IMR-90 (cell line): Measurements from ENCODE around the gene CFHR1. TPM values are rescaled to one million over a fixed set of nuclear protein-coding genes. Genes with fewer than 3 reads are reported as not detected.

Experiments
- ATAC-seq: fragments of 200-7000 bp; cut with Tn5 transposase; 2 replicates; pipeline ENCODE4 v1.9.1; 2020; ENCODE audit warnings: low read depth, mild to moderate bottlenecking, moderate library complexity
- BruUV-seq: library from RNA; stranded (reverse); fragments of 400-500 nt; replicated peaks from 2 replicates; lab custom pipeline; 2021; lab: Mats Ljungman, UMichigan
- CTCF ChIA-PET: fragments of 300-600 bp; formaldehyde crosslinking; extraction: SDS; loops from one replicate; lab custom pipeline; 2021; ENCODE audit warnings: antibody characterized with exemption; lab: Yijun Ruan, JAX
- POLR2A ChIA-PET: fragments of 300-600 bp; sonication (Branson Sonifier 250); formaldehyde crosslinking; loops from one replicate; lab custom pipeline; 2022; ENCODE audit warnings: antibody characterized with exemption; ENCODE audit not compliant: unreplicated experiment; lab: Charles Lee
- DNase-seq: peaks from one replicate; pipeline ENCODE4 v3.0.0; 2013
- H2AFZ ChIP-seq: replicated peaks from 2 replicates; pipeline ENCODE3; 2013; ENCODE audit warnings: low read length, mild to moderate bottlenecking; ENCODE audit not compliant: poor library complexity
- H2AK5ac ChIP-seq: 2 replicates; pipeline ENCODE4 v1.6.1; 2013; ENCODE audit warnings: low read depth, low read length, inconsistent platforms
- H2AK9ac ChIP-seq: replicated peaks from 2 replicates; pipeline ENCODE3; 2013; ENCODE audit warnings: mild to moderate bottlenecking, low read depth, low read length, moderate library complexity; ENCODE audit not compliant: poor library complexity
- H2BK120ac ChIP-seq: 2 replicates; pipeline ENCODE4 v1.6.1; 2013; ENCODE audit warnings: low read depth, low read length, inconsistent platforms
- H2BK15ac ChIP-seq: 3 replicates; pipeline ENCODE4 v1.6.1; 2013; ENCODE audit warnings: low read depth, low read length, inconsistent platforms
- H2BK20ac ChIP-seq: 2 replicates; pipeline ENCODE4 v1.6.1; 2013; ENCODE audit warnings: low read depth, mild to moderate bottlenecking, inconsistent platforms, low read length, moderate library complexity
- H2BK5ac ChIP-seq: 2 replicates; pipeline ENCODE4 v1.6.1; 2013; ENCODE audit warnings: mild to moderate bottlenecking, low read depth, low read length, inconsistent platforms; ENCODE audit not compliant: poor library complexity, severe bottlenecking
- H3K14ac ChIP-seq: replicated peaks from 2 replicates; pipeline ENCODE4 v1.6.1; 2013; ENCODE audit warnings: low read depth, low read length, inconsistent platforms
- H3K18ac ChIP-seq: 2 replicates; pipeline ENCODE4 v1.6.1; 2013; ENCODE audit warnings: low read depth, low read length, control low read depth
- H3K23ac ChIP-seq: 2 replicates; pipeline ENCODE4 v1.6.1; 2013; ENCODE audit warnings: low read depth, low read length, inconsistent platforms
- H3K27ac ChIP-seq: 2 replicates; pipeline ENCODE4 v1.5.1; 2013; ENCODE audit warnings: mild to moderate bottlenecking, control low read depth, low read length; ENCODE audit not compliant: insufficient read depth
- H3K27me3 ChIP-seq: 2 replicates; pipeline ENCODE4 v1.6.1; 2013; ENCODE audit warnings: low read length; ENCODE audit not compliant: control insufficient read depth, insufficient read depth
- H3K36me3 ChIP-seq: 2 replicates; pipeline ENCODE4 v1.6.1; 2013; ENCODE audit warnings: low read length, mixed read lengths; ENCODE audit not compliant: control insufficient read depth, insufficient read depth
- H3K4ac ChIP-seq: 2 replicates; pipeline ENCODE4 v1.6.1; 2013; ENCODE audit warnings: low read depth, low read length, inconsistent platforms
- H3K4me1 ChIP-seq: 2 replicates; pipeline ENCODE4 v1.6.1; 2013; ENCODE audit warnings: low read length, mixed read lengths; ENCODE audit not compliant: control insufficient read depth, insufficient read depth
- H3K4me2 ChIP-seq: 2 replicates; pipeline ENCODE4 v1.6.1; 2013; ENCODE audit warnings: low read depth, mild to moderate bottlenecking, control low read depth, low read length, moderate library complexity
- H3K4me3 ChIP-seq: 2 replicates; pipeline ENCODE4 v1.5.1; 2013; ENCODE audit warnings: low read depth, mild to moderate bottlenecking, control low read depth, low read length, moderate library complexity; ENCODE audit not compliant: insufficient read depth
- H3K56ac ChIP-seq: 2 replicates; pipeline ENCODE4 v1.6.1; 2013; ENCODE audit warnings: low read length, inconsistent platforms; ENCODE audit not compliant: insufficient read depth; ENCODE audit errors: extremely low read depth
- H3K79me1 ChIP-seq, 2 experiments: 2 replicates each; pipeline ENCODE4 v1.6.1; 2013; ENCODE audit warnings: low read length in 2 of 2, inconsistent platforms in 1 of 2, low read depth in 1 of 2
- H3K9ac ChIP-seq: 2 replicates; pipeline ENCODE4 v1.6.1; 2013; ENCODE audit warnings: low read depth, low read length, control low read depth
- H3K9me1 ChIP-seq: 2 replicates; pipeline ENCODE4 v1.6.1; 2013; ENCODE audit warnings: low read length, inconsistent platforms; ENCODE audit not compliant: insufficient read depth
- H3K9me3 ChIP-seq: 2 replicates; pipeline ENCODE4 v1.6.1; 2013; ENCODE audit warnings: low read length; ENCODE audit not compliant: control insufficient read depth, insufficient read depth
- H4K20me1 ChIP-seq: 2 replicates; pipeline ENCODE4 v1.6.1; 2013; ENCODE audit warnings: low read length, inconsistent platforms; ENCODE audit not compliant: insufficient read depth
- H4K5ac ChIP-seq: 2 replicates; pipeline ENCODE4 v1.6.1; 2013; ENCODE audit warnings: mild to moderate bottlenecking, low read depth, low read length, control low read depth
- H4K8ac ChIP-seq, 2 experiments: 2 replicates each; pipeline ENCODE4 v1.6.1; 2013; ENCODE audit warnings: low read depth in 2 of 2, low read length in 2 of 2, control low read depth in 1 of 2, inconsistent platforms in 1 of 2
- H4K91ac ChIP-seq: 2 replicates; pipeline ENCODE4 v1.6.1; 2013; ENCODE audit warnings: low read depth, low read length, inconsistent platforms; ENCODE audit not compliant: insufficient read depth
- CEBPB ChIP-seq: IDR thresholded peaks from 2 replicates; pipeline ENCODE4 v1.6.1; 2012; ENCODE audit warnings: low read depth, low read length, improper control_type of control experiment
- CHD1 ChIP-seq: IDR thresholded peaks from 2 replicates; pipeline ENCODE4 v1.6.1; 2012; ENCODE audit warnings: low read depth, low read length, improper control_type of control experiment
- MAFK ChIP-seq: IDR thresholded peaks from 2 replicates; pipeline ENCODE4 v1.6.1; 2012; ENCODE audit warnings: low read depth, low read length, improper control_type of control experiment
- MXI1 ChIP-seq: IDR thresholded peaks from 2 replicates; pipeline ENCODE4 v1.6.1; 2012; ENCODE audit warnings: low read depth, mild to moderate bottlenecking, low read length, moderate library complexity, borderline replicate concordance
- RCOR1 ChIP-seq: IDR thresholded peaks from 2 replicates; pipeline ENCODE4 v1.6.1; 2012; ENCODE audit warnings: mild to moderate bottlenecking, low read length, improper control_type of control experiment; ENCODE audit not compliant: insufficient replicate concordance
- WGBS, 2 experiments: methylation state at CpG; one replicate each; pipeline versions ENCODE4 v1.1.5 to v1.1.7; 2013; ENCODE audit warnings: missing lambda C conversion rate in 2 of 2; ENCODE audit not compliant: insufficient read length in 1 of 2; ENCODE audit errors: extremely low coverage in 2 of 2; 5-methylcytosine and 5-hydroxymethylcytosine counted together
- dilution Hi-C: fragments of 300-500 bp; cut with HindIII; formaldehyde crosslinking; loops from one replicate; pipeline ENCODE4 v1.14.3; 2018; ENCODE audit warnings: low sequenced_read_pairs; ENCODE audit not compliant: unreplicated experiment
- in situ Hi-C: fragments of 300-500 bp; cut with MboI; formaldehyde crosslinking; loops from 3 replicates; pipeline ENCODE4 v1.14.3; 2019; ENCODE audit warnings: low sequenced_read_pairs, inconsistent platforms, mixed read lengths
- intact Hi-C: fragments of 100-400 bp; cut with micrococcal nuclease; formaldehyde crosslinking; loops from 2 replicates; pipeline ENCODE4 v1.10.0; 2022
- polyA plus RNA-seq, 3 experiments: library from polyadenylated mRNA; depleted of rRNA; stranded (reverse); fragments of >200 nt; gene quantifications; 2 replicates each; pipeline ENCODE4 v1.2.3, GENCODE V29; 2012; ENCODE audit warnings: low replicate concordance in 1 of 3
- total RNA-seq: library from RNA; depleted of rRNA; stranded (reverse); fragments of >200 nt; gene quantifications from 2 replicates; pipeline ENCODE4 v1.2.3, GENCODE V29; 2012

The CFHR1 gene
- total and polyA plus RNA-seq, 2 of the 4 experiments (the other 2 are of a cell fraction) = not detected

- TF ChIP-seq MAFK (no peak), CHD1 (no peak), RCOR1 (no peak), MXI1 (no peak), CEBPB (no peak)
Observed at GRCh38 chr1:196858811-196859210, 39.3 kb downstream of the CFHR1 start.

More at GRCh38 chr1:196858811-196859210, 39.3 kb downstream of the CFHR1 start:
- Histone ChIP-seq H2BK15ac (no peak overlapping the region), H3K23ac (no peak overlapping the region), H2BK20ac (no peak overlapping the region), H3K9ac (no peak overlapping the region), H3K9me1 (no peaks in the 10 kb centered on the region), H3K56ac (no peak overlapping the region), H4K20me1 (no peaks in the 10 kb centered on the region), H3K4me1 (no peaks in the 10 kb centered on the region), H2AK9ac (no peak overlapping the region), H3K36me3 (no peaks in the 10 kb centered on the region), H3K4me2 (no peak overlapping the region), H2BK5ac (no peak overlapping the region), H3K9me3 (no peaks in the 10 kb centered on the region), H4K8ac (no peak overlapping the region), H2AFZ (no peak overlapping the region), H3K27ac (no peak overlapping the region), H3K79me1 (no peaks in the 10 kb centered on the region), H3K4me3 (no peak overlapping the region), H3K14ac (no peak overlapping the region), H2BK120ac (no peak overlapping the region), H4K5ac (no peak overlapping the region), H2AK5ac (no peak overlapping the region), H3K18ac (no peak overlapping the region), H3K4ac (no peak overlapping the region), H3K27me3 (no peaks in the 10 kb centered on the region), H4K91ac (no peak overlapping the region)
- no CpG with 5 or more reads among the region's 3 CpGs for whole genome bisulfite sequencing, 2 experiments
- intact Hi-C loops (no loop called here), dilution Hi-C loops (no loop called here), in situ Hi-C loops (no loop called here)
- DNase-seq (no peak), ATAC-seq (no peak)
- ChIA-PET CTCF (no interaction called here), POLR2A (no interaction called here)
- BruUV-seq = no TSS peak
